Stimulated activated CD8-positive, alpha-beta memory T cell treated with anti-CD3 and anti-CD28 coated beads, Interleukin-7, amount 100 ng/mL, for 1 hour (primary cell): ENCODE data around the gene TMEM154.

Source experiments
- DNase-seq, 2 donors: peaks; one replicate each; pipeline ENCODE4 v3.0.0-alpha.2; 2020; ENCODE audit warnings: low read depth in 2 of 2

Gene TMEM154

DNA sequence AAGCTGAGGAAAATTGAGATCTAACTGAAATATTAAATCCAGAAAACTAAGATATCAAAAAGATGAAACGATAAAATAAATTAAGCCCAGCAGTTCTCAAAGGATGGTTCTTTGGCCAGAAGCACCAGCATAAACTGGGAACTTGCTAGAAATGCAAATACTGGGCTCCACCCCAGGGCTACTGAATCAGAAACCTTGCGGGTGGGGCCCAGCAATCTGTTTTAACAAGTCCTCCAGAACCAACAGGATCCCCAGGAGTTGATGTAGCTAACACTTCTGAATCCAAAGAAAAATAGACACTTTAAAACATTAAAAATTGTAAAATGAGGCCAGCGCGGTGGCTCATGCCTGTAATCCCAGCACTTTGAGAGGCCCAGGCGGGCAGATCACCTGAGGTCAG, 14.1 kb upstream of the TMEM154 start:
- no peak for DNase-seq

DNA sequence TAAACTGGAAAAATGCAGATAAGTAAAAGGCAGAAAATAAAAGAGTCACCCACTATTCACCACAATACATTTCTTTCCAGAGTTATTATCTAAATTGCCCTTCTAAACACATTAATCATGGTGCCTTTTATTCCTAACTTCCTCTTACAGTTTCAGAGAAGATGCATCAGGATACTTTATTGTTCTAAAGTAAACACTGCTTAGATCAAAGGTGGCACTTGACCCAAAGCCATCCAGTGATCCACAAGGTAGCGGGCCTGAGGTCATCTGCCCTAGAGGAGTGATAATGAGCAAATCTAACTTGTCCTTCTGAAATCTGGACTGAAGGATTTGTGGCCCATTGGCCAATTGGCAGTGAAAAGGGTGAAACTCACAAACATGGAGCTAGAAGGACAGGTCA, 12.0 kb upstream of the TMEM154 start:
- no peak for DNase-seq

GRCh38 chr4:152690706-152691651, 11.2 kb upstream of the TMEM154 start:
- no peak for DNase-seq

DNA sequence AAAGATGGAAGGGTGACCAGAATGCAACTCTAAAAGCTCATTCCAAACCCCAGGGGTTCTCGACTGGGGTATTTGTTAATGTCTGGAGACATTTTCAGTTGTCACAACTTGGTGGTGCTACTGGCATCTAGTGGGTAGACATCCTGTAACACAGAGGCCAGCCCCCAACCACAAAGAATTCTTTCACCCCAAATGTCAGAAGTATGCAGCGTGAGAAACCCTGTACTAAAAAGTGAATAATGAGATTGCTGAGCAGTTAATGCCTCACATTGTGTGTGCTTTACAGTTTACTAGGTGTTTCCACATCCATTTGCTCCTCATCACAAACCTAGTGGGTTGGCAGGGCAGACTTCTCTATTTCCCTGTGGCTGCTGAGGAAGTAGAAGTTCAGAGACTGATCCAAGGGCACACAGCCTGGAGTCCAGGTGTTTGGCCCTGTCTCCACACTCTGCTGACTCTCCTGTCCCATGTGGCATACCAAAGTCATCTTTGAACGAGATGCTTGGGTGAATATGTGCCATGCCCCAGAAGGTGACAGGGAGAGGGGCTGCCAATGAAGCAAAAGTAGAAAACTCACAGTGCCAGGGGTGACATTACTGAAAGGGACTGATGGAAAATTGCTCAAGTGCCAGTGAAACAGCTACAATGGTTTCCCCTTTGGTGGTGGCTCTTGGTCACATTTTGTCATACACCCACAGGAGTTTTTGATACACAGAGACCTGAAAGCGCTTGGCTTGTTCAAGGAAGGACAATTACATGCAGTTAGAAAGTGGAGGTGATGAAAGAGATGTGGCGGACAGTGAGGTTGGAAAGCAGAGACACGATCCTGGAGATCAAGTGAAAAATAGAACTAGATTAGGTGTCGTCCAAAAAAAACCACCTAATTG, 10.1 kb upstream of the TMEM154 start:
- DNase-seq = no peak

GRCh38 chr4:152687974-152688599, 8.3 kb upstream of the TMEM154 start:
- DNase-seq = no peak

DNA sequence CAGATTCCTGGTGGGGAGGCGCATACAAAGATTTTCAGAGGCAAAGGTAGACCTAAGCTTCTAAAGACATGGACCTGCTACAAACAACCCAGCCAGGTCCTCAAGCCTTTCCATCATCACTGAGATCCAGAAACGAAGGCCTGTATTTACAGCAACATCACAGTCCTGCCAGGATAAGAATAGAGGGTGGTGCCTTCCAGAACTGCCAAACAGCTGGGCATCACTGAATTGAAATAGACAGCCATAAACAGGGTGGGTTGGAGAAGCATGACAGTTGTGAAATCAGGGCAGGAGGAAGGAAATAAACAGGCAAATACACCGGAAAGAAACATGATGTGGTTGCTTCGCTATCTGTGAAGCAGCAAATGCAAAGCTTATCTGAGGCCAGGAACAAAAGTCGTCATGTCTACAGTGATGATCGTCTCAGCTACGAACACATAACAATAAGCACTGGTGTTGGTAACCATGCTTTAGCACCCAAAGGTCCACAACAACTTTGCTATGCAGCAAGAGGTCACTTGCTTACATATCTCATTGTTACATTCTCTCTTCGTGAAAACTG, 6.7 kb upstream of the TMEM154 start:
- DNase-seq = no peak

DNA sequence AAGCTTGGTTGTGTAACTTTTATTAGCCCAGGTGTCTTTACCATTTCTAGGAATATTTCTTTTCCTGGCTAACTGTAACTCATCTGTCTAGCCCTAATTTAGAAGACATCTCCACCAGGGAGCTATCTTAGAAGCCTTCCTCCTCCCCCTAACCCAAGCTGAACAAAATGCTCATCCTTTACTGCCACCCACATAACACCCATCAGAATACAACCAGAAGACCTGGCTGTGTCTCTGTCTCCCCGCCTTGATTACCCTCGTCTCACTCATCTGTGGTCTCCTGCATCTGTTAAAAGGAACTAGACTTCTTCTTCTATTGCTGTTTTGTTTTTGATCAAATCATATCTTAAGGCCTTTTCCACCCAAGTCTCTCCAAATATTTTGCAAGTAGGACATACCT, 4.8 kb upstream of the TMEM154 start:
- no peak for DNase-seq

- no peak for DNase-seq
Measured at GRCh38 chr4:152684007-152684406, 4.2 kb upstream of the TMEM154 start.

- DNase-seq = no peak
Measured at GRCh38 chr4:152682143-152682941, 2.5 kb upstream of the TMEM154 start.

DNA sequence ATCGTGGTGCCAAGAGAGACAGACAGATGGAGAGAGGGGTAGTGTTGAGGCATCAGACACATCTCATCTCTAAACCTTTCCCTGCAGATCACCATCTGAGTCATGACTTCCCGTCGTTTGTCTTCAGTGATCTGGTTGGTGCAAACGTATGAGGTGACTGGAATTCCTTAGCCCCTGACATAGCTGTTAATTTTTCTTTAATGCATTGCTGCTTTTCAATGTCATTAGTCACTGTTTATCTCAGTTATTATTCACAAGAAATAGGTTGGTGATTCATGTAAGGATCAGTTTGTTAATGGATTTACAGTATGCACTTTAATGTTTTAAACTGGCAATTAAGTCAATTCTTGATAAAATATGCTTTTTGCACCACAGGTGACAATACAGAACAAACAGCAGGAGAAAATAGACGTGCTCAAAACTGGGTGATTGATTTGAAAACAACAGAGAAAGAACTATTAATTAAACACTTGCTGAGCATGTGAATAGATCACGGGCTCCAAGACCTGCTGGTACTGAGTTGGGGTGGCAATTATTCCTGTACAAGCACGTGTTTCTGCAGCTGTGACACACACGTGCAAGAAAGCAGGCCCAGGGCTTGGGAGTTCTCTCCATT, 1.3 kb upstream of the TMEM154 start:
- DNase-seq = no peak

DNA sequence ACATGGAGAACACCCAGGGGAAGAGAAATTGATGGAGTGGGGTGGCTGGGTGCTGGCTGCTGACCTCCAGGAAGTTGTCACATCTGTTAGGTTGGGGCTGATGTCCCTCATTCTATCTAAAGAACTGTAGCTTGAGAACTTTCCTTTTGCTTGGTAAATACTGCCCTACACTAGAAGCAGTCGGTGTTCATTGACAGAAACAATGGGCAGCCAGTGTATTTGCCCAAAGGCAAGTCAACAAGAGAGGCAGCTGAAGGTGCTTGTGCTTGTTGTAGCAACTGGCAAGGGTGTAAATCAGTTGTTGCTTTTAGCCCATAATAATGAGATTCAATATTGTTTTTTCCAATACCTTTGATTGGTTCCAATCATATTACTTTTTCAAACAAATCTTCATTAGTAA, 956 bp downstream of the TMEM154 start:
- no peak for DNase-seq

DNA sequence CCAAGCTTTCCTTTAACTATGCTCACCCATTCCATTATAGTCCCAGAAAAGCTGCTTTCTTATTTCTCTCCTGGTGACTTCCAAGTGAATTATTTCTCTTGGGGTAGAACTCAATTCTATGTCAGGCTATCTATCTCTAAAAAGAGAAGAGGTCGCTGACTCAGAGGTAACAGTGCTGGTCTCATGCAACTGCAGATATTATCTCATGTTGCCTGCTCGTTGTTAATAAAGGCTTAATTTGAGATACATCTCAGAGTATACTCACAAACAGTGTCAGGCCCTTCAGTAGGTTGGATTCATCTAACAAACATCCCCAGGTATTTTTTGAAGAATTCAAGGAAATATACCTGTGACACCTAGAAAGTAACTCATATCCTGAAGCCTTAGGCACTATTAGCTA, 2.7 kb downstream of the TMEM154 start:
- DNase-seq = no peak

- no peak for DNase-seq
Measured at GRCh38 chr4:152676052-152676854, 3.5 kb downstream of the TMEM154 start.

DNA sequence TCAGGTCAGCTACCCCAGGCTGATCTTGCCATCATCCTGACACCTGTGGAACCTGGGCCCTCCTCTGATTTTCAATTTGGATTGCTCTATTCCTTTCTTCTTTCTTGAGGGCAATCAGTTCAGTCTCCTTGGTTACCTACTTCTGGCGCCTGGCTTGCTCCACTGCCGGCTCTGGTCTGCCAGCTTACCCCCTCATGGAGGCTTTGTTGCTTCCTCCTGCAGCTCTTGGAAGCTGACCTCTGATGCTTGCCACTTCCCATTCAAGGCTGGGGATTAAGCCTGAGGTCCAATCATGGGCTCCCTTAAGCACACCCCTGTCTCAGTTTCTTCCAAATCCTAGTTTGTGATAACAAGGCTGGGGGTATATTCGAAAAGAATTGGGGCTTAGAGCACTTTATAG, 5.4 kb downstream of the TMEM154 start:
- no peak for DNase-seq

- DNase-seq = no peak
Measured at GRCh38 chr4:152673489-152673888, 6.3 kb downstream of the TMEM154 start.

DNA sequence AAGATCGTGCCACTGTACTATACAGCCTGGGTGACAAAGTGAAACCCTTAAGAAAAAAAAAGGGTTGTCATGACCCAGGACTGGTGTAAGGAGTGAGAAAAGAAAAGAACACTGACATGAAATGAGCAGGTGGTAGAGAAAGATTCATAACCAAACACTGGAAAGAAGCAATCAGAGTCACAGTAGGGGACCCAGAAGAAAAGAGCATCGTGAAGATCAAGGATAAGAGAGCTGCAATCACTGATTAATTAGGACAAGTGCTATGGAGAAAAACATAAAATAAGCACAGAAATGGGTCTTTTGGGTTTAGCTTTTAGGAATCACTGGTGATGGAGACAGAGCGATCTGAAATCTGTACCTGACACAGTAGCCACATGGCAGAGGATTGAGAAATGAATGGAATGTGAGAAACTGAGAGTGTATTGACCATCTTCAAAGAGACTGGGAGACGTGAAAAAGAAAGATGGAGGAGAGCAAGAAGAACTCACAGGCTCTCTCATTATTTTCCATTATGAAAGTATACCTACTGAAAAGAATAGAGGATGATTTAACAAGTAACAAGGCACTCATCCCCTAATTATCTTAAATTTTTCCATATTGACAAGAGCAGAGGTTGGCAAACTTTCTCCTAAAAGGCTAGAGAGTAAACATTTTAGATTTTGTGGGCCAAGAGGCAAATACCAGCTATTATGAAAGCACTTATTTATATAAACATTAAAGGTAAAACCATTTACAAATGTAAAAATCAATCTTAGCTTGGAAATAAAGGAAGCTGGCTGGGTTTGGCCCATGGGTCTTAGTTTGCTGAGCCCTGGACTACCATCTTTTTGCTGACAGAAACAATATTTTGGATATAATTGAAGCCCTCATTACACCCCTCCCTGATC, 7.3 kb downstream of the TMEM154 start:
- DNase-seq = no peak

DNA sequence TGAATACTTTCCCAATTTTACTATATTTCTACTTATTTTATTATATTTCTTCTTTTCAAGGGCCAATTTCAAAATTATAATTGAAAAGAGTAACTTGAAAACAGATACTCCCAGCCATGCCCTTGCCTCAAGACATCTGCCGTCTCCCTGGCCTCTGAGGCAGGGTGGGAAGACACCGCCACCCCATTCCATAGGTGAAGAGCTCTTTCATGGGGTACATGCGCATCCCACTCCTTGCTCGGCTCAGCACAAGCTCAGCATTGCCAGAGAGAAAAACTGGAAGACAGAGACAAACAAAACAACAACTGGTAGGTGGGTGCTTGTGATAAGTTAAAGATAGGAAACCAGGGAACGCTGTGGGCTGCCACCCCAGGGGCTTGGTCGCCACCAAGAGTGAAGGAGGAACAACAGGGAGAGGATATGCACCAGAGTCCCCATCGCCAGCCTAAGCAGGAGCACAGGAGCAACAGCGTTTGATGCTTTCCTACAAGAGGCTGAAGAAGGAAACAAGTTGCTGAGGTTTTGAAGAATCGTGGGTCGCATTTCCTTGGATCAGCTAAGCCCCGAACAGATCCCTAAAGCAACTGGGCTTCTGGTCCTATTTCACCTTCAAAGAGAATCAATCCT, 11.3 kb downstream of the TMEM154 start:
- no peak for DNase-seq

DNA sequence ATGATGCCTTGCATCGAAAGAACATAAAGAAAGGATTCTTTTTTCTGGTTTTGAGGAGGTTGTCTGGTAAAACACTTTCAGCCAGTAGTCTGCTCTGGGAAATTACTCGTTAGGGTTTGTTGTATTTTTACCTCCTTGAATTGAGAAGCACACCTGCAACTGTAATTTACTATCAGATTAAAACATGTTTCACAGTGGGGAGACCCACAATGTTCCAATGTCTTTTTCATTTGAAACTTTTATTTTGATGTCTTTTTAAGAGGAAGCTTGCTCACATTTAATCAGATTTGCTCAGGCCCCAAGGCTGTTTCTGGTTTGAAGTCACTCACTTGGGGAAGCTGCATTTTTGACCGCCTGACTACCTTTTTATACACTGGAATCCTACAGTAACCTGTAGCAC, 12.0 kb downstream of the TMEM154 start:
- no peak for DNase-seq
